ENCODE measurements around the gene PHACTR2. TPM values are rescaled to one million over a fixed set of nuclear protein-coding genes. Genes with fewer than 3 reads are reported as not detected.

Gene PHACTR2
- total RNA-seq, 2 donors from 2014 or later = 17.9 to 35.6 TPM

DNA sequence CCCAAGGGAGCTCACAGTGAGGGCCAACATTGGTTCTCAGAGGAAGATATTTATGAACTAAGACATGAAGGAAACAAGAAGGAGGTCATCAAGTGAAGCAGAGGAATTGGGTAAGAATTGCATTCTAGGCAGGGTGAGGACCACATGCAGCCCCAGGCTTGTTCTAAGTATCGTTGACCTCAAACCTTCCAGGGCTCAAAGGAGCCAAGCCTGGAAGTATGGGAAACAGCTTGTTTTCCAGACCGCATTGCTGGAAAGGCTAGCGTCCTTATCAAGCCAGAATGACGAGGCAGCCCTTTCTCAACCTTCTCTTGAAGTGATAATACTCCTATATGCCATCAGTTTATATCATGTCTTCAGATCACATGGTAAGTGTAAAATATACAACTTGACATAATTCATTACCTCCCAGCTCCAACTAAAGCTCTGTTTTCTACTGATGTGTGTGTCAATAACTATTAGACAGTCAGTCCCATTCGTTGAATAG is 79.6 kb downstream of the PHACTR2 start:
- no peak overlapping the region for H3K4me3 ChIP-seq
- TF ChIP-seq, protein P1, sequence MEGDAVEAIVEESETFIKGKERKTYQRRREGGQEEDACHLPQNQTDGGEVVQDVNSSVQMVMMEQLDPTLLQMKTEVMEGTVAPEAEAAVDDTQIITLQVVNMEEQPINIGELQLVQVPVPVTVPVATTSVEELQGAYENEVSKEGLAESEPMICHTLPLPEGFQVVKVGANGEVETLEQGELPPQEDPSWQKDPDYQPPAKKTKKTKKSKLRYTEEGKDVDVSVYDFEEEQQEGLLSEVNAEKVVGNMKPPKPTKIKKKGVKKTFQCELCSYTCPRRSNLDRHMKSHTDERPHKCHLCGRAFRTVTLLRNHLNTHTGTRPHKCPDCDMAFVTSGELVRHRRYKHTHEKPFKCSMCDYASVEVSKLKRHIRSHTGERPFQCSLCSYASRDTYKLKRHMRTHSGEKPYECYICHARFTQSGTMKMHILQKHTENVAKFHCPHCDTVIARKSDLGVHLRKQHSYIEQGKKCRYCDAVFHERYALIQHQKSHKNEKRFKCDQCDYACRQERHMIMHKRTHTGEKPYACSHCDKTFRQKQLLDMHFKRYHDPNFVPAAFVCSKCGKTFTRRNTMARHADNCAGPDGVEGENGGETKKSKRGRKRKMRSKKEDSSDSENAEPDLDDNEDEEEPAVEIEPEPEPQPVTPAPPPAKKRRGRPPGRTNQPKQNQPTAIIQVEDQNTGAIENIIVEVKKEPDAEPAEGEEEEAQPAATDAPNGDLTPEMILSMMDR (IDR thresholded peaks at IDR 0.05) = no peak
- no peak for TF ChIP-seq POLR2A (IDR thresholded peaks at IDR 0.05)
- ATAC-seq = no peak
- H3K4me1 ChIP-seq = no peaks in the 10 kb centered on the region
- no peaks in the 10 kb centered on the region for H3K9me3 ChIP-seq
- 92 to 96% methylated on average over 5 of the region's 5 CpGs for WGBS, 2 donors
- intact Hi-C loops (cut with DNase I) = no loop called here
- DNase-seq = no peak
- no peaks in the 10 kb centered on the region for H3K27me3 ChIP-seq
- H3K27ac ChIP-seq = no peak overlapping the region
- no peaks in the 10 kb centered on the region for H3K36me3 ChIP-seq (replicated peaks in 1 of 2; ENCODE audit: insufficient read depth in 1 of 2, low read depth in 2 of 2)

DNA sequence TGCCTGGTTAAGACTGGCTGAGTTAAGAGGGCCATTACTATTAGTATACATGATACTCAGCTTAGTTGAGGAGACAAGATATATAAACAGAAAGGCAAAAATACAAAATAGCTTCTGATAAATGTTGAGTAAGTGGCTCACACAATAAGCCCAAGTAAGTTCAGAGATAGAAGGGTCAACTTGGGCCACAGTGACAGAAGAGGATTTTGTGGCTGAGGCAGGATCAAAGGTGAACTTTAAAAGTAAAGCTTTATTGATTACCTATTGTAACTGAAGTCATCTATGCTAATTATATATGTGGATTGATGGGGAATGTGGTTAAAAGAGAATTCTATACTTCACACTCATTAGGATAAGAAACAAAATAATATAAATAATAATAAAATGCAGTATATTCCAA is 80.8 kb downstream of the PHACTR2 start:
- Histone ChIP-seq H3K4me1 (no peaks in the 10 kb centered on the region), H3K27ac (no peak overlapping the region), H3K9me3 (no peaks in the 10 kb centered on the region), H3K27me3 (no peaks in the 10 kb centered on the region), H3K4me3 (no peak overlapping the region), H3K36me3 (replicated peaks in 1 of 2; ENCODE audit: insufficient read depth in 1 of 2, low read depth in 2 of 2) (no peaks in the 10 kb centered on the region)
- ATAC-seq (no peak), DNase-seq (no peak)
- intact Hi-C loops (cut with DNase I) = no loop called here
- TF ChIP-seq, protein P1 (IDR thresholded peaks at IDR 0.05) = no peak
- no peak for TF ChIP-seq POLR2A (IDR thresholded peaks at IDR 0.05)

DNA sequence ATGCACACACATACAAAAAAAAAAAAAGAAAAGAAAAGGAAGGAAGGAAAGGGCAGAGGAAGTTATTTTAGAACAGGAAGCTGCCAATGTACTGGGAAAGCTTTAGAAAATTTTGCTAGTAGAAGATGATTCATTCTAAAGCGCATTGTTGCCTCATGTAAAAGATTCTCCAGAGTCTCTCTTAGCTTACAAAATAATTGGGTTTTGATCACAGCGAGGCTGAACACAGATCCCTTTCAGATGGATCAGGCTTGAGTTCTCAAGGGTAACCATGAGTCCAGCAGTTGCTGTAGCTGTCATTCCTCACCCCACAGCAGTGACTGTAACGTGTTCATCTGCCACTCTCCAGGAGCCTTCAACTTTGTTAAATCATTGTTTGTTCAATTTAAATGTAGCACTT is 81.9 kb downstream of the PHACTR2 start:
- Histone ChIP-seq H3K27ac (no peak overlapping the region), H3K36me3 (replicated peaks in 1 of 2; ENCODE audit: insufficient read depth in 1 of 2, low read depth in 2 of 2) (no peaks in the 10 kb centered on the region), H3K4me3 (no peak overlapping the region), H3K27me3 (no peaks in the 10 kb centered on the region), H3K9me3 (no peaks in the 10 kb centered on the region), H3K4me1 (no peaks in the 10 kb centered on the region)
- WGBS, 2 donors = 74 to 79% methylated on average over 3 of the region's 3 CpGs
- TF ChIP-seq, protein P1 (IDR thresholded peaks at IDR 0.05) = no peak
- no peak for TF ChIP-seq POLR2A (IDR thresholded peaks at IDR 0.05)
- DNase-seq = no peak
- ATAC-seq = no peak
- intact Hi-C loops (cut with DNase I) = no loop called here

DNA sequence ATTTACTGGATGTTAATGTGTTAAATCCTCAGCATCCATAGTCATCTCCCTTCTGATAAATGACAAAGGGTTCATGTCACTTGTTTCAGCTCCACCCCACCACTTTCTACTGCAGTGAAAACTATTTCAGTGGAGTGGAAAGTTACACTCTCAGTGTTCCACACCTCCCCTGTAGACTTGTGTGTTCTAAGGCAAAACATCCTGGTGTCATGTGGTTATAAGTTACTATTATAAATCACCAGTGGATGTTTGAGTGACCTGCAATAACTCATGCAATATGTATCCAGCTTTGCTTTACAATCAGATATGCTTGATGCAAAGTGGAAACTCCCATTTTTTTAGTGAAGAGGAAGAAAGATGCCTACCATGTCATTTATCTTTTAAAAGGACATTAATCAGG is 83.3 kb downstream of the PHACTR2 start:
- intact Hi-C loops (cut with DNase I) = no loop called here
- Histone ChIP-seq H3K27me3 (no peaks in the 10 kb centered on the region), H3K4me3 (no peak overlapping the region), H3K36me3 (replicated peaks in 1 of 2; ENCODE audit: insufficient read depth in 1 of 2, low read depth in 2 of 2) (no peaks in the 10 kb centered on the region), H3K27ac (no peak overlapping the region), H3K9me3 (no peaks in the 10 kb centered on the region), H3K4me1 (no peaks in the 10 kb centered on the region)
- no peak for ATAC-seq
- DNase-seq = no peak
- TF ChIP-seq, protein P1 (IDR thresholded peaks at IDR 0.05) = no peak
- no peak for TF ChIP-seq POLR2A (IDR thresholded peaks at IDR 0.05)

DNA sequence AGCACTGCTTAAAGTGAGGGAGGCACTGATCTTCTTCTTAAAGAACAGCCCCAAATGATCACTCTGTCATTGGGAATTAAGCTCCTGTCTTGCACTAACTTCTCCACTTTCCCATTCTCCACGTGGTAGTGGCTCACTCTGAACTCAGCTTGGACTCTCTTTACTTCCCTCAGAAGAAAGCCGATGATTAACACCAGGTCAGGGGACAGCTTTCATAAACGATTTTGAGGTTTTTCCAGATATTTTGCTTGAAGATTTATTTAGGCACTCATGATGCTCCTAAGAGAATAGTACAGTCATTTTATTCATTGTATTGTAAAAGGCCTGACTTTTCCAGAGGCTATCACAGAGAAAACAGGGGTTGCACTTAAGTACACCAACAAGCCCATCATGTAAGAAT is 84.4 kb downstream of the PHACTR2 start:
- ATAC-seq = no peak
- intact Hi-C loops (cut with DNase I) = no loop called here
- Histone ChIP-seq H3K4me3 (no peak overlapping the region), H3K27me3 (no peaks in the 10 kb centered on the region), H3K27ac (no peak overlapping the region), H3K9me3 (no peaks in the 10 kb centered on the region), H3K36me3 (replicated peaks in 1 of 2; ENCODE audit: insufficient read depth in 1 of 2, low read depth in 2 of 2) (no peaks in the 10 kb centered on the region), H3K4me1 (no peaks in the 10 kb centered on the region)
- TF ChIP-seq, protein P1 (IDR thresholded peaks at IDR 0.05) = no peak
- TF ChIP-seq POLR2A (IDR thresholded peaks at IDR 0.05) = no peak
- WGBS, 2 donors = 67 to 73% methylated on average over 3 of the region's 3 CpGs
- no peak for DNase-seq

Measured in body of pancreas (tissue), 4 donors.